H1 (cell line): Measurements from ENCODE around the gene SPP1. TPM values are rescaled to one million over a fixed set of nuclear protein-coding genes. Genes with fewer than 3 reads are reported as not detected.

Source experiments
- CTCF ChIA-PET: fragments of 300-600 bp; sonication (Branson Sonifier 250); formaldehyde crosslinking; loops from one replicate; lab custom pipeline; 2021; ENCODE audit not compliant: partially characterized antibody; lab: Charles Lee
- POLR2A ChIA-PET: fragments of 300-600 bp; sonication (Branson Sonifier 250); formaldehyde crosslinking; loops from one replicate; lab custom pipeline; 2021; ENCODE audit warnings: inconsistent platforms; ENCODE audit not compliant: partially characterized antibody; lab: Charles Lee
- DNase-seq, 2 experiments: peaks; one replicate each; pipeline versions ENCODE4 v3.0.0 to v3.0.0-alpha.2; 2010 to 2022; ENCODE audit warnings: low spot score in 2 of 2, low read depth in 1 of 2, mixed read lengths in 1 of 2
- FAIRE-seq: peaks from 2 replicates; lab custom pipeline; 2011; peaks lifted over from hg19 to GRCh38; lab: Jason Lieb, UNC
- H2AFZ ChIP-seq: 2 replicates; pipeline ENCODE4 v1.8.1; 2012; ENCODE audit warnings: low read length, inconsistent platforms
- H2AK5ac ChIP-seq: 2 replicates; pipeline ENCODE4 v1.6.1; 2013; ENCODE audit warnings: low read depth, low read length
- H2BK120ac ChIP-seq: replicated peaks from 2 replicates; pipeline ENCODE3; 2013; ENCODE audit warnings: low read depth, low read length, inconsistent platforms
- H2BK12ac ChIP-seq: 2 replicates; pipeline ENCODE4 v1.6.1; 2013; ENCODE audit warnings: low read depth, low read length
- H2BK15ac ChIP-seq: 2 replicates; pipeline ENCODE4 v1.6.1; 2013; ENCODE audit warnings: low read length
- H2BK20ac ChIP-seq: 2 replicates; pipeline ENCODE4 v1.6.1; 2013; ENCODE audit warnings: low read length
- H2BK5ac ChIP-seq: 2 replicates; pipeline ENCODE4 v1.6.1; 2013; ENCODE audit warnings: low read depth, low read length
- H3K14ac ChIP-seq: 2 replicates; pipeline ENCODE4 v1.6.1; 2013; ENCODE audit warnings: inconsistent platforms; ENCODE audit not compliant: insufficient read length
- H3K18ac ChIP-seq: 2 replicates; pipeline ENCODE4 v1.6.1; 2013; ENCODE audit warnings: low read length; ENCODE audit errors: extremely low read depth
- H3K23ac ChIP-seq: 2 replicates; pipeline ENCODE4 v1.6.1; 2013; ENCODE audit warnings: inconsistent platforms; ENCODE audit not compliant: insufficient read length
- H3K23me2 ChIP-seq: 2 replicates; pipeline ENCODE4 v1.6.1; 2013; ENCODE audit warnings: low read depth, low read length
- H3K27ac ChIP-seq: 2 replicates; pipeline ENCODE4 v1.6.1; 2011; ENCODE audit warnings: low read depth, low read length, inconsistent platforms
- H3K27me3 ChIP-seq, 4 experiments: replicated peaks in 1 of 4; 1 replicate in 1 of 4; 2 replicates in 3 of 4; pipeline versions ENCODE4 v1.6.1 to v1.8.1; 2011 to 2013; ENCODE audit warnings: low read length in 3 of 4, mild to moderate bottlenecking in 3 of 4, inconsistent platforms in 2 of 4, mixed read lengths in 2 of 4, moderate library complexity in 1 of 4; ENCODE audit not compliant: control insufficient read depth in 3 of 4, insufficient read depth in 3 of 4; ENCODE audit errors: extremely low read depth in 1 of 4
- H3K36me3 ChIP-seq, 4 experiments: 2 replicates each; pipeline versions ENCODE4 v1.6.1 to v1.8.1; 2011 to 2013; ENCODE audit warnings: mild to moderate bottlenecking in 4 of 4, low read length in 3 of 4, moderate library complexity in 2 of 4, control low read depth in 1 of 4, inconsistent platforms in 1 of 4; ENCODE audit not compliant: insufficient read depth in 4 of 4, control insufficient read depth in 2 of 4
- H3K4ac ChIP-seq: replicated peaks from 2 replicates; pipeline ENCODE3; 2013; ENCODE audit warnings: low read length, low read depth, mixed read lengths, inconsistent platforms; ENCODE audit not compliant: insufficient read length
- H3K4me1 ChIP-seq, 4 experiments: replicated peaks in 1 of 4; 1 replicate in 1 of 4; 2 replicates in 3 of 4; pipeline versions ENCODE4 v1.6.1 to v1.8.1; 2011 to 2013; ENCODE audit warnings: low read length in 3 of 4, inconsistent platforms in 2 of 4, mixed read lengths in 1 of 4; ENCODE audit not compliant: insufficient read depth in 4 of 4, control insufficient read depth in 3 of 4
- H3K4me2 ChIP-seq, 2 experiments: 2 replicates each; pipeline versions ENCODE4 v1.6.1 to v1.8.1; 2011 to 2013; ENCODE audit warnings: low read depth in 2 of 2, low read length in 2 of 2, control low read depth in 1 of 2, inconsistent platforms in 1 of 2, mild to moderate bottlenecking in 1 of 2; ENCODE audit not compliant: insufficient read depth in 1 of 2
- H3K4me3 ChIP-seq, 4 experiments: fragments of 200-600, 300-600 bp in 1 of 4; sonication (generic), shearing (Covaris generic), sonication (Bioruptor Twin) in 1 of 4; 2 replicates each; pipeline versions ENCODE4 v1.5.1 to v1.8.1; 2011 to 2016; ENCODE audit warnings: low read length in 4 of 4, low read depth in 3 of 4, control low read depth in 2 of 4, inconsistent platforms in 2 of 4, mild to moderate bottlenecking in 2 of 4, mixed read lengths in 1 of 4, moderate library complexity in 1 of 4; ENCODE audit not compliant: insufficient read depth in 2 of 4; ENCODE audit errors: extremely low read depth in 1 of 4
- H3K56ac ChIP-seq: replicated peaks from 2 replicates; pipeline ENCODE3; 2013; ENCODE audit warnings: low read depth, mild to moderate bottlenecking, mixed read lengths, low read length, inconsistent platforms; ENCODE audit not compliant: insufficient read length
- H3K79me1 ChIP-seq: 2 replicates; pipeline ENCODE4 v1.6.1; 2013; ENCODE audit warnings: low read depth, low read length, control low read depth
- H3K79me2 ChIP-seq, 2 experiments: 2 replicates each; pipeline versions ENCODE4 v1.6.1 to v1.8.1; 2012 to 2013; ENCODE audit warnings: low read length in 2 of 2, mild to moderate bottlenecking in 2 of 2, inconsistent platforms in 1 of 2; ENCODE audit not compliant: insufficient read depth in 2 of 2, control insufficient read depth in 1 of 2
- H3K9ac ChIP-seq, 4 experiments: replicated peaks in 1 of 4; 1 replicate in 1 of 4; 2 replicates in 3 of 4; pipeline versions ENCODE4 v1.6.1 to v1.8.1; 2011 to 2013; ENCODE audit warnings: low read depth in 3 of 4, low read length in 3 of 4, control low read depth in 2 of 4, mild to moderate bottlenecking in 2 of 4, moderate library complexity in 2 of 4, inconsistent platforms in 1 of 4; ENCODE audit errors: extremely low read depth in 1 of 4
- H3K9me3 ChIP-seq, 2 experiments: 2 replicates each; pipeline versions ENCODE4 v1.6.1 to v1.8.1; 2012 to 2013; ENCODE audit warnings: mild to moderate bottlenecking in 2 of 2, moderate library complexity in 2 of 2, control low read depth in 1 of 2, inconsistent platforms in 1 of 2, low read depth in 1 of 2, low read length in 1 of 2, mixed read lengths in 1 of 2; ENCODE audit not compliant: insufficient read depth in 2 of 2
- H4K20me1 ChIP-seq, 2 experiments: replicated peaks in 1 of 2; 2 replicates each; pipeline versions ENCODE3 to v1.8.1; 2011 to 2013; ENCODE audit warnings: inconsistent platforms in 2 of 2, low read length in 2 of 2, mild to moderate bottlenecking in 1 of 2; ENCODE audit not compliant: insufficient read depth in 2 of 2, control insufficient read depth in 1 of 2
- H4K5ac ChIP-seq: 2 replicates; pipeline ENCODE4 v1.6.1; 2013; ENCODE audit warnings: low read length, low read depth, mixed read lengths, inconsistent platforms; ENCODE audit not compliant: insufficient read length
- H4K8ac ChIP-seq: 2 replicates; pipeline ENCODE4 v1.8.0; 2013; ENCODE audit warnings: mild to moderate bottlenecking, moderate library complexity, low read length, inconsistent platforms; ENCODE audit not compliant: insufficient read depth; ENCODE audit errors: extremely low read depth
- H4K91ac ChIP-seq: replicated peaks from 2 replicates; pipeline ENCODE3; 2013; ENCODE audit warnings: low read length, mixed read lengths, inconsistent platforms; ENCODE audit not compliant: insufficient read length
- WGBS, 2 experiments: shearing (Covaris generic) in 1 of 2; methylation state at CpG; one replicate each; pipeline versions ENCODE4 v1.1.6 to v1.1.7; 2013 to 2015; ENCODE audit warnings: low lambda C conversion rate in 2 of 2, mixed read lengths in 2 of 2, inconsistent platforms in 1 of 2, low coverage in 1 of 2, missing lambda C conversion rate in 1 of 2; ENCODE audit not compliant: insufficient replicate concordance in 2 of 2, insufficient coverage in 1 of 2, insufficient read length in 1 of 2; ENCODE audit errors: extremely low coverage in 1 of 2, missing lambda C conversion rate in 1 of 2; 5-methylcytosine and 5-hydroxymethylcytosine counted together
- polyA plus RNA-seq, 7 experiments: library from polyadenylated mRNA; depleted of rRNA in 3 of 7; stranded (reverse) in 5 of 7; unstranded in 2 of 7; fragments of >200 nt in 5 of 7; fragments of 200-250 nt in 2 of 7; gene quantifications; 1 replicate in 5 of 7; 2 replicates in 1 of 7; 4 replicates in 1 of 7; pipeline versions ENCODE4 v1.2.1 to v1.2.3, GENCODE V29; 2011 to 2013; ENCODE audit warnings: missing spikeins in 2 of 7, mixed read lengths in 2 of 7
- total RNA-seq: library from RNA; stranded (reverse); fragmentation: NEBNext Ultra II Directional; extraction: Animal tissue kit (Norgen Biotek cat#: 25700); gene quantifications from 2 replicates; pipeline ENCODE4 v1.2.1, GENCODE V29; 2021

The SPP1 gene
- total and polyA plus RNA-seq, 2 of the 8 experiments (the other 6 are each of a cell fraction or from before 2014, with no cell fraction given): 13.7 to 26.5 TPM

GRCh38 chr4:87931932-87932331 is 43.6 kb upstream of the SPP1 start:
- Histone ChIP-seq H3K36me3 (peaks cover 0 to 75% (median 19%) of the 10 kb centered on the region in 4 experiments; a peak in 6 of 8 replicates), H3K4me2 (no peak overlapping the region), H2BK12ac (no peak overlapping the region), H4K8ac (no peak overlapping the region), H3K79me1 (no peaks in the 10 kb centered on the region), H3K4ac (no peak overlapping the region), H4K20me1 (peaks cover 4 to 11% of the 10 kb centered on the region in 2 experiments), H2AK5ac (no peak overlapping the region), H3K18ac (no peak overlapping the region), H3K27ac (no peak overlapping the region), H3K14ac (no peak overlapping the region), H3K56ac (no peak overlapping the region), H3K23ac (no peak overlapping the region), H2BK20ac (no peak overlapping the region), H3K9ac (no peak overlapping the region), H3K9me3 (no peaks in the 10 kb centered on the region), H2AFZ (no peak overlapping the region), H3K23me2 (no peaks in the 10 kb centered on the region), H4K5ac (no peak overlapping the region), H2BK120ac (no peak overlapping the region), H2BK5ac (no peak overlapping the region), H3K27me3 (no peaks in the 10 kb centered on the region), H3K4me3 (peak overlapping the region in 1 of 4 experiments; percentile 4; a peak in 1 of 8 replicates), H4K91ac (no peak overlapping the region), H3K4me1 (peaks cover 0 to 3% (median 0%) of the 10 kb centered on the region in 4 experiments; a peak in 2 of 7 replicates), H3K79me2 (peaks cover 0 to 48% of the 10 kb centered on the region in 2 experiments; a peak in 3 of 4 replicates), H2BK15ac (no peak overlapping the region)
- ChIA-PET CTCF (interaction anchor here (1.0 to 1.3 kb wide), 3 partner anchors 67 to 254 kb away, joined by 3 read pairs; no protein-coding TSS in a partner anchor), POLR2A (interaction anchor here (1.0 to 13.6 kb wide), 16 partner anchors 8 to 86 kb away, joined by 3 to 369 read pairs (median 8); partner anchors contain the start of gene SPP1)
- WGBS, 2 experiments: 56% methylated on average over 1 of the region's 1 CpG; no CpG with 5 or more reads in 1 of the 2 experiments
- no peak for FAIRE-seq
- no peak for DNase-seq
